ENCODE data around the gene PAX7.

PAX7 gene

DNA sequence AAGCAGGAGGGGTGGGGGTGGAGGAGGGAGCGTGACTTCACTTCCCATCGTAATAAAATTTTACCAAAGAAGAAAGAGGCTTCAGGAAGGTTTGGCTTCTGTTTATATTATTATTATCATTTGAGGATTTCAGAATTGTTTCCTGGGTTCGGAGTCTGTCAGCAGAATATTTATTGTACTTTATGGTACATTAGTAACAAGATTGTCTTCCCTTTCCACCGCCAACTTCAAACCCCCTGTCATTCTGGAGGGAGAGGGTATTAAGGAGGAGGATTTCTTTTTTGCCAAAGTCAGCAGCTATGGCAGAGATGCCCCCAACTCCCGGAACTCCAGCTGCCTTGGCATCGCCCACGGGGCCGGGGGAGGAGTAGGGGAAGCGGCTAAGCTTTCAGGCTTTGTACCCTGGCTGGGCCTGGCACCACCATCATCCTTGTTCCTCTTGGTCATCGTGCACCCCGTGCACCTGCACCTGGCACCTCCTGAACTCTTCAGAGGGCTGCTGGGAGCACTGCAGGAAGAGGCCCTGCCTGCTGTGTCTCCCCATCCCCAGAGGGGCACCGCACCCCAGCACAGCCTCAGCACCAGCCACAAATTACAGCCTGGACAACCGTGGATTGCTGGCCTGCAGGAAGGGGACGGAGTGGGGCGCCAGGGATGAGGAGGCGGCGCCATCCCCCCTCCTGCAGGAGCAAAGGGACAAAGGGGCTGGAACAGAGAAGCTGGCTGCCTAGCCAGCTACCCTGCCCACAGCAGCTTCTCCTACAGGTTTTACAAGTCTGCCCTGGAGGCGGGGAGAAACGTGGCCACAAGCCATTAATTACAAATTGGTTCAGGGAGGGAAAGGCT lies 24.0 kb upstream of the PAX7 start:
- peaks cover 3% of the 10 kb centered on the region for H3K9me3 Mint-ChIP-seq
- H3K36me3 Mint-ChIP-seq (ENCODE audit: low read depth): no peaks in the 10 kb centered on the region
- no peak for DNase-seq (ENCODE audit: low spot score)
- peaks cover 5% of the 10 kb centered on the region for H3K27me3 Mint-ChIP-seq (ENCODE audit: low read depth)
- H3K27ac Mint-ChIP-seq: no peak overlapping the region
- no peak overlapping the region for H3K4me3 Mint-ChIP-seq
- no peaks in the 10 kb centered on the region for H3K4me1 Mint-ChIP-seq (ENCODE audit: low read depth)

GRCh38 chr1:18607289-18607760 lies 23.3 kb upstream of the PAX7 start:
- Mint-ChIP-seq H3K4me3 (no peak overlapping the region), H3K4me1 (ENCODE audit: low read depth) (no peaks in the 10 kb centered on the region), H3K9me3 (no peaks in the 10 kb centered on the region), H3K27ac (no peak overlapping the region), H3K27me3 (ENCODE audit: low read depth) (peaks cover 8% of the 10 kb centered on the region), H3K36me3 (ENCODE audit: low read depth) (no peaks in the 10 kb centered on the region)
- no peak for DNase-seq (ENCODE audit: low spot score)

DNA sequence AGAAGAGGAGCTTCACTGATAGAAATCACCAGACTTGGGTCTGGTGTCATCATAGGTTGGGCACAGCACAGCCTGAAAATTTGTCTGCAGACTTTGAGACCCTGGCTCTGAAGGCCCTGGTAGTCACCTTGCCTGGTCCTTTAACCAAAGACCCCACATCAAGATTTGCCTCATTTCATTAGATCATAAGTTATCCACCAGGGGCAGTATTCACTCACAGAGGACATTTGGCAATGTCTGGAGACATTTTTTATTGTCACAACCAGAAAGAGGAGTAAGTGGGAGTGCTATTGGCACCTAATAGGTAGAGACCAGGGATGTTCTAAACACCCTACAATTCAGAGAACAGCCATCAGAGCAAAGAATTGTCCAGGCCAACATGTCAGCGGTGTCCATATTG lies 22.1 kb upstream of the PAX7 start:
- no peaks in the 10 kb centered on the region for H3K36me3 Mint-ChIP-seq (ENCODE audit: low read depth)
- peaks cover 8% of the 10 kb centered on the region for H3K27me3 Mint-ChIP-seq (ENCODE audit: low read depth)
- H3K4me3 Mint-ChIP-seq: no peak overlapping the region
- no peaks in the 10 kb centered on the region for H3K4me1 Mint-ChIP-seq (ENCODE audit: low read depth)
- no peaks in the 10 kb centered on the region for H3K9me3 Mint-ChIP-seq
- no peak overlapping the region for H3K27ac Mint-ChIP-seq
- no peak for DNase-seq (ENCODE audit: low spot score)

DNA sequence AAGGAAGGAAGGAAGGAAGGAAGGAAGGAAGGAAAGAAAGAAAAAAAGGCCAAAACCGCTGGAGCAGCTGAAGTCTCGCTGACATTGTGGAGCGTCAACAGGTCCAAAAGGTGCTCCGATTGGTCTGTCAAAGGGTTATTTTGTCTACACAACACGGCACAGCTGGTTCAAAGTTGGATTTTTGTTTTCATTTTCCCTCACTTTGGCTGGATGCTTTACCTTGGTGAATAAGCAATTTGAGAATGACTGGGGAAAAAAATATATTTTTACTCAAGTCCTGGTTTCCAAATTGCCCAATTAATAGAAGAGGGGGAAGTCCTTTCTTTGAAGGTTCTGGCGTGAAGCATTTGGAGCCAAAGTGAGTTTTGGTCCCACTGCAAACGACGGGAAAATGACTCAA lies 19.3 kb upstream of the PAX7 start:
- no peak for DNase-seq (ENCODE audit: low spot score)
- H3K36me3 Mint-ChIP-seq (ENCODE audit: low read depth): no peaks in the 10 kb centered on the region
- H3K9me3 Mint-ChIP-seq: no peaks in the 10 kb centered on the region
- no peak overlapping the region for H3K4me3 Mint-ChIP-seq
- no peak overlapping the region for H3K27ac Mint-ChIP-seq
- no peaks in the 10 kb centered on the region for H3K4me1 Mint-ChIP-seq (ENCODE audit: low read depth)
- H3K27me3 Mint-ChIP-seq (ENCODE audit: low read depth): peaks cover 8% of the 10 kb centered on the region

DNA sequence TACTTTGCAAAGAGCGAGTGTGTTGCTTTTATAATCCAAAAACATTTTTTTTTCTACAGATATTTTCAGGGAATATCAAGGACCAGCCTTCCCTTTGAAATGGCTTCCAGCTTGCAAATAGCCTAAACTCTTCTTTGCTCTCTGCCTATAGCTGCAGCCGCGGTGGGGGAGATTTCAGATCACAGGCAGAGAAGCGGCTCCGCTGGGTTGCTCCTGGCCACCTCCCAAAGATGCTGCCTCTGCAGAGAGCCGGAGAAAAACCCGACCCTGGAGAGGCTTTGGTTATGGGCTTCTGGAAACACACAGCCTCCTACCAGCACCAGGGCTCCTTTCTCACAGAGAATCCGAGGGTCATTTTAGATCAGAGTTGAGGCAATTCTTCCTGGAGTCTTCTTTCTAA lies 18.6 kb upstream of the PAX7 start:
- Mint-ChIP-seq H3K27ac (no peak overlapping the region), H3K4me3 (no peak overlapping the region), H3K4me1 (ENCODE audit: low read depth) (no peaks in the 10 kb centered on the region), H3K9me3 (no peaks in the 10 kb centered on the region), H3K36me3 (ENCODE audit: low read depth) (no peaks in the 10 kb centered on the region), H3K27me3 (ENCODE audit: low read depth) (peaks cover 8% of the 10 kb centered on the region)
- DNase-seq (ENCODE audit: low spot score): no peak

DNA sequence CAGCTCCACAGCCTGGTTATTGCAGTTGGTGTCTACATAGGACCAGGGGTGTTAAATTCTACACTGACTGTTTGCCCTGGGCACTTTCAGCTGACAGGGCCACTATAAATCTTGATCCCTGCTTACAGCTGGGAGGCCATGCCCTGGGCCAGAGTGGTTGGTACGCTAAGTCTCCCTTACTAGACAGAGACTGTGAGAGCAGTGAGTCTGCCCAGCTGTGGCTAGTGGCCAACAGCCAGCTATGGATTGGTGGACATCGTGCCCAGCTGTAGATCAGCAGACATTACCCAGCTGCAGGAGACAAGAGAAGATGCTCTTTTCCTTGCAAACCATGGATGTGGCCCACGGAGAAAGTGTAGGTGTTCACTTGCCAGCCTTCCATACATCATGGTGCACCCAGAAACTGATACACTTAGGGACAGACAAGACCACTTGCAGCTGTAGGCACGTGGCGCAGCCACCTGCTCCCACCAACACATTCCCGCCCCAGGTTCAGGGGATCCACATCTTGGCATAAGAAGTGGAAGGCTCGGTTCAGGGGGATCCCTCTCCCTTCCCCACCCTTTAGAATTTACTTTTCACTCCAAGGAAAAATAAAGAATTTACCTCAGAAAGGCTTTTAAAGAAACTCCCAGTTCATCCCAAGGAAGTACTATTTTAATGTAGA lies 16.4 kb upstream of the PAX7 start:
- Mint-ChIP-seq H3K27ac (no peak overlapping the region), H3K4me1 (ENCODE audit: low read depth) (peaks cover 7% of the 10 kb centered on the region), H3K9me3 (no peaks in the 10 kb centered on the region), H3K4me3 (no peak overlapping the region), H3K27me3 (ENCODE audit: low read depth) (peaks cover 6% of the 10 kb centered on the region), H3K36me3 (ENCODE audit: low read depth) (no peaks in the 10 kb centered on the region)
- no peak for DNase-seq (ENCODE audit: low spot score)

- H3K27ac Mint-ChIP-seq: peak overlapping the region; percentile 2
Measured at GRCh38 chr1:18618546-18619466, 11.8 kb upstream of the PAX7 start.

GRCh38 chr1:18619467-18619835 lies 11.2 kb upstream of the PAX7 start:
- Mint-ChIP-seq H3K36me3 (ENCODE audit: low read depth) (no peaks in the 10 kb centered on the region), H3K9me3 (no peaks in the 10 kb centered on the region), H3K27me3 (ENCODE audit: low read depth) (peaks cover 16% of the 10 kb centered on the region), H3K27ac (no peak overlapping the region), H3K4me1 (ENCODE audit: low read depth) (peaks cover 7% of the 10 kb centered on the region), H3K4me3 (no peak overlapping the region)
- no peak for DNase-seq (ENCODE audit: low spot score)

More at GRCh38 chr1:18618546-18619466, 11.8 kb upstream of the PAX7 start:
- H3K36me3 Mint-ChIP-seq (ENCODE audit: low read depth): no peaks in the 10 kb centered on the region
- H3K4me3 Mint-ChIP-seq: no peak overlapping the region
- no peak for DNase-seq (ENCODE audit: low spot score)
- H3K9me3 Mint-ChIP-seq: no peaks in the 10 kb centered on the region
- H3K27me3 Mint-ChIP-seq (ENCODE audit: low read depth): peaks cover 11% of the 10 kb centered on the region
- peaks cover 7% of the 10 kb centered on the region for H3K4me1 Mint-ChIP-seq (ENCODE audit: low read depth)

DNA sequence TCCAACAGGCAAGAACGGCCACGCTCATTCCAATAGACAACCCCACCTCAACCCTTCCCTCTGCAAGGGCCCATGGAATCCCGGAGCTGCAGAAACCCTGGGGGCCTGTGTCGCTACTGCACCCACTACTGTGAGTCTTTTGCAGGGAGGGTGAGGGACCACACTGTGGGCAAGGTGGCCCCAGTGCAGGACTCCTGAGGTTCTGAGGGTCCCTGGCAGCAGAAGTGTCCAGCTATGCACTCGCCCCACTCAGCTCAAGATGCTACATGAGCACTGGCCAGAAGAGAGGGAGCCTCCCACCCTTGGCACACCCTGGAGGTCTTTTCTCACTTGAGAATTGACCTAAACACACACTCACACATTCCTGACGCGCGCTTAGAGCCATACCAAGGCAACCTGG lies 2.1 kb upstream of the PAX7 start:
- DNase-seq (ENCODE audit: low spot score): no peak

DNA sequence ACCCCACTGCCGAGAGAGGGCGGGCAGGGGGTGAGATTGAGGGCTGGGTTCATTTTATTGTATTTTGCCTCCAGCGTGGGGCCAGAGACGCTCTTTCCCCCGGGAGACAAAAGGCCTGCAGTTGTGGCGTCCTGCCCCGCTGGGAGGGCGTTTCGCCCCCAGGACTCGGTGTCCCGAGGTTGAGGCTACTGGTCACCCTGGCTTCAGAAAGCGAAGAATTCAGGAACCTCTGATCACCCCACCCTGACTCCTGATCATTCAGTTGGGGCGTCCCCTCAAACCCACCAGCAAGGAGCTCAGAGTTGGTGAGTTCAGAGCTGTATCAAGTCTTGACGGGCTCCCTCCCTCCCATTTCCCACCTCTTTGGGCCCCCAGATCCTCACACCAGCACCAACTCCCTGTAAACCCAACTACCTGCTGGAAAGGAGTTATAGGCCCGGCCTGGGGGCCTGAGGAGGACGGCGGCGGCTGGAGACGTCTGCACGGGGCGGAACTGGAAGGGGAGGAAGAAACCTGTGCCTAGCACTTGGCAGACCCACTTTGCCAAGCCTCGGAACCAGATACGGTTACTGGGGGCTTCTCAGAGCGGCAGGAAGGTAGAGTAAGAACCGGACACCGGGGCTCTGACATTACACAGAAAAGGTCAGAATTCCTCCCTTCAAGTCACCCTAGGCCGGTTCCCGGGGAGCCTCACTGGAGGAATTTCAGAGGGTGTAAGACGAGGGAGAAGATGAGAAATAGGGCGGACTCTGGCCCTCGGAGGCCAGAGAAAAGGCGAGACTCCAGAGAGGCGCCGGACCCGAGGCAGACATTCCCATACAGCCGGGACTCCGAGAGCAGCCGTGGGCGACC lies 761 bp upstream of the PAX7 start:
- Mint-ChIP-seq H3K36me3 (ENCODE audit: low read depth) (no peaks in the 10 kb centered on the region), H3K9me3 (no peaks in the 10 kb centered on the region), H3K4me1 (ENCODE audit: low read depth) (peaks cover 3% of the 10 kb centered on the region), H3K4me3 (no peak overlapping the region), H3K27me3 (ENCODE audit: low read depth) (peaks cover 88% of the 10 kb centered on the region), H3K27ac (peak overlapping the region; percentile 52)
- no peak for DNase-seq (ENCODE audit: low spot score)

More for the DNA sequence above, 2.1 kb upstream of the PAX7 start:
- peaks cover 3% of the 10 kb centered on the region for H3K4me1 Mint-ChIP-seq (ENCODE audit: low read depth)
- no peak overlapping the region for H3K27ac Mint-ChIP-seq
- H3K9me3 Mint-ChIP-seq: no peaks in the 10 kb centered on the region
- H3K36me3 Mint-ChIP-seq (ENCODE audit: low read depth): no peaks in the 10 kb centered on the region
- no peak overlapping the region for H3K4me3 Mint-ChIP-seq
- peaks cover 82% of the 10 kb centered on the region for H3K27me3 Mint-ChIP-seq (ENCODE audit: low read depth)

DNA sequence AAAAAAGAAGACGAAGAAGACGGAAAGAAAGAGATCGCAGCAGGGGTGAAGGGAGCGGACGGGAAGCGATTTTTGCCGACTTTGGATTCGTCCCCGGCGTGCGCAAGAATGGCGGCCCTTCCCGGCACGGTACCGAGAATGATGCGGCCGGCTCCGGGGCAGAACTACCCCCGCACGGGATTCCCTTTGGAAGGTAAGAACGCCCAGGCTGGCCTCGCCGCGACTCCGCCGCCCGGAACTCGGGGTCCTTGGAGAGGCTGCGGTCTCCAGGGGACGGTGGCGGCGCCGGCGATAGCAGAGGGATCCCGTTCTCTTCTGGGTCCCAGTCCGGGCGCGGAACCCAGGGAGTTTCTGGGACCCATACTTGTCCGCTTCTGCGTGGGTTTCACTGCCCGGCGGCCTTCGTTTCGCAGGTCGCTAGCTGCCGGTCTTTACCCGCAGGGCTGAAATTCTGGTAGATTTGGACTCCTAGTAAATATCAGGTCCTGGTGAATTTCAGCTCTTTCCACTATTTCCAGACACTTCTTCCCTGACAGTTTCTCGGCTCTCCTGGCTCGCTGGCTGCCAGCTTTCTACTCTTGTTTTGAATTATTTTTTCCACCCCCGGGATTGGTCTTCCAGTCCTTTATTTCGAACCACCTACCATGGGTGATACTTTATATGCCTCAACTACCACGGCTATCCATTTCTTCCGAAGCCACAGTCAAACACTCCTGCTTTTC lies 1.0 kb downstream of the PAX7 start:
- Mint-ChIP-seq H3K4me3 (no peak overlapping the region), H3K36me3 (ENCODE audit: low read depth) (peaks cover 1% of the 10 kb centered on the region), H3K27me3 (ENCODE audit: low read depth) (peaks cover 94% of the 10 kb centered on the region), H3K4me1 (ENCODE audit: low read depth) (peaks cover 3% of the 10 kb centered on the region), H3K27ac (peak overlapping the region; percentile 68), H3K9me3 (no peaks in the 10 kb centered on the region)
- no peak for DNase-seq (ENCODE audit: low spot score)

GRCh38 chr1:18632218-18632588 lies 1.6 kb downstream of the PAX7 start:
- Mint-ChIP-seq H3K4me1 (ENCODE audit: low read depth) (peaks cover 3% of the 10 kb centered on the region), H3K36me3 (ENCODE audit: low read depth) (peaks cover 1% of the 10 kb centered on the region), H3K9me3 (no peaks in the 10 kb centered on the region), H3K27me3 (ENCODE audit: low read depth) (peaks cover 96% of the 10 kb centered on the region), H3K27ac (peak overlapping the region; percentile 68), H3K4me3 (no peak overlapping the region)
- DNase-seq (ENCODE audit: low spot score): no peak
